GM21528 (cell line): Measurements from ENCODE around the gene CCL24.
"Not testable (repeated sequence)": the region's sequence is repeated elsewhere in the genome, so short reads cannot be mapped to it uniquely, and the experiment has no call there.

Experiments used
- ATAC-seq: cut with Tn5 transposase; IDR thresholded peaks from one replicate; pipeline ENCODE4 v1.9.1; 2021; ENCODE audit warnings: mild to moderate bottlenecking, moderate library complexity; ENCODE audit not compliant: unreplicated experiment, low FRiP score

CCL24 gene

GRCh38 chr7:75820688-75821087 is 7.1 kb upstream of the CCL24 start:
- ATAC-seq: no peak

GRCh38 chr7:75819711-75820110 is 6.1 kb upstream of the CCL24 start:
- no peak for ATAC-seq

- ATAC-seq: no peak
Observed at GRCh38 chr7:75818472-75818871, 4.9 kb upstream of the CCL24 start.

GRCh38 chr7:75817116-75817515 is 3.5 kb upstream of the CCL24 start:
- ATAC-seq: no peak

- ATAC-seq: no peak
Observed at GRCh38 chr7:75815418-75816064, 1.9 kb upstream of the CCL24 start.

GRCh38 chr7:75814407-75814947 is 871 bp upstream of the CCL24 start:
- ATAC-seq: no peak

- ATAC-seq: no peak
Observed at GRCh38 chr7:75813084-75813483, 522 bp downstream of the CCL24 start.

GRCh38 chr7:75811894-75812678 is 1.5 kb downstream of the CCL24 start:
- no peak for ATAC-seq

- ATAC-seq: no peak
Observed at GRCh38 chr7:75809396-75809795, 4.2 kb downstream of the CCL24 start.

GRCh38 chr7:75808106-75808505 is 5.5 kb downstream of the CCL24 start:
- ATAC-seq: no peak

- ATAC-seq: no peak
Observed at GRCh38 chr7:75807452-75807851, 6.2 kb downstream of the CCL24 start.

GRCh38 chr7:75806560-75807307 is 6.9 kb downstream of the CCL24 start:
- no peak for ATAC-seq

GRCh38 chr7:75804705-75805104 is 8.9 kb downstream of the CCL24 start:
- ATAC-seq: no peak

GRCh38 chr7:75804004-75804403 is 9.6 kb downstream of the CCL24 start:
- ATAC-seq: no peak

- ATAC-seq: no peak
Observed at GRCh38 chr7:75802552-75802821, 11.1 kb downstream of the CCL24 start.

- ATAC-seq: no peak
Observed at GRCh38 chr7:75798770-75799169, 14.8 kb downstream of the CCL24 start.

- ATAC-seq: no peak
Observed at GRCh38 chr7:75796420-75796819, 17.2 kb downstream of the CCL24 start.

- no peak for ATAC-seq
Observed at GRCh38 chr7:75795831-75796285, 17.7 kb downstream of the CCL24 start.

GRCh38 chr7:75793676-75794075 is 19.9 kb downstream of the CCL24 start:
- no peak for ATAC-seq

GRCh38 chr7:75792567-75792966 is 21.0 kb downstream of the CCL24 start:
- ATAC-seq: not testable (repeated sequence)

- no peak for ATAC-seq
Observed at GRCh38 chr7:75789361-75789924, 24.2 kb downstream of the CCL24 start.
